Measurements from ENCODE around the gene ATP8B4.
A peak's percentile ranks its signal among the peaks of the same experiment; 100 is the strongest.

The ATP8B4 gene

DNA sequence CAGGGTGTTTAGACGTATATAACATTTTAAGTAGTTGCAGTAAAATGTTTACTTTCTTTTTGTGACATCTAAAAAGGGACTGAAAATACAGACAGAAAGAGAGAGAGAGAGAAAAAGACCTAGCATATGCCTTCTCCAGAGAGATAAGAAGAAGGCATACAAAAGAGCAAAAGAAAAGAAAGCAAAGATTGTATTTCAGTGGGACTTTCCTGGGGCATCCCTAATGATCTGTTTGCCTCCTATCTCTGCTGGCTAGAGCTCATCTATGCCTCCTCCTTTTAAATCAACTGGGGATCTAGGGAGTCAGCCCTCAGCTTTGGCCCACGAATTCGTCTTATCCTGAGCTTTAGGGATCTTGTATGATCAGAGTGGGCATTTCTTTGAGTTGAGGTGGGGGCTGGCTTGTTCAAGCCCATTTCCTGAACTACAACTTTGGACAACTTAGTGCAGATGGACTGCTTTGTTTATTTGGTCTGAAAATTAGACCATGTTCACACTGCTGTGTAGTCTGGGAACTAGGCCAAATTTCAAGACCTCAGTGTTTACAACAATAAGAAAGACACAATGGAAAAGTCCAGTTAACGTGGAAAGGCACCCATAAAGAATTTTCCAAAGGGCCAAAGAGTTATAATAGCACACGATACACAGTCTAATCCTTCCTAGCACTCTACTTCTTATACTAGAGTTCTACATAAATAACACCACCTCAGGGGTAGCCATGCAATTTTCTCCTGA is 61.0 kb downstream of the ATP8B4 start:
- no peak for DNase-seq (ENCODE audit: low read depth)
- H3K4me3 ChIP-seq (ENCODE audit: low read depth, low read length), result no peak overlapping the region
- TF ChIP-seq, protein P1, sequence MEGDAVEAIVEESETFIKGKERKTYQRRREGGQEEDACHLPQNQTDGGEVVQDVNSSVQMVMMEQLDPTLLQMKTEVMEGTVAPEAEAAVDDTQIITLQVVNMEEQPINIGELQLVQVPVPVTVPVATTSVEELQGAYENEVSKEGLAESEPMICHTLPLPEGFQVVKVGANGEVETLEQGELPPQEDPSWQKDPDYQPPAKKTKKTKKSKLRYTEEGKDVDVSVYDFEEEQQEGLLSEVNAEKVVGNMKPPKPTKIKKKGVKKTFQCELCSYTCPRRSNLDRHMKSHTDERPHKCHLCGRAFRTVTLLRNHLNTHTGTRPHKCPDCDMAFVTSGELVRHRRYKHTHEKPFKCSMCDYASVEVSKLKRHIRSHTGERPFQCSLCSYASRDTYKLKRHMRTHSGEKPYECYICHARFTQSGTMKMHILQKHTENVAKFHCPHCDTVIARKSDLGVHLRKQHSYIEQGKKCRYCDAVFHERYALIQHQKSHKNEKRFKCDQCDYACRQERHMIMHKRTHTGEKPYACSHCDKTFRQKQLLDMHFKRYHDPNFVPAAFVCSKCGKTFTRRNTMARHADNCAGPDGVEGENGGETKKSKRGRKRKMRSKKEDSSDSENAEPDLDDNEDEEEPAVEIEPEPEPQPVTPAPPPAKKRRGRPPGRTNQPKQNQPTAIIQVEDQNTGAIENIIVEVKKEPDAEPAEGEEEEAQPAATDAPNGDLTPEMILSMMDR (IDR thresholded peaks at IDR 0.05; ENCODE audit: insufficient read depth, low read depth, low read length, missing control alignments), result no peak

DNA sequence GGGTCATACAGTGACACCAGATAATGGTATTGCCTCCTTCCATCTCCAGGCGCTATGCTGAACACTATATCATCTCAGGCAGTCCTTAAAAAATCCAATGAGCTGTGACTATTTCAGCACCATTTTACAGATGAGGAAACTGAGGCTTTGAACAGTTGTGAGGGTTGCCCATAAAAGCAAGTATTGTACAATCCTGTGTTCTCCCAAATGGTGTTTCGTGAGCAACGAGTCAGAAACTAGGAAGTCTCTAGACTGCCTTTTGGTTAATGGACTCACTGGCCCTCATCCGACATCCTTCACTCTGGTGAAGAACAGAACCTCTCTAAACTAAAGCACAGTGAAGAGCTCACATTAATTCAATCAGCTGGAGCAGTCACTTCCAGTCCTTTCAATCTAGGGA is 61.8 kb downstream of the ATP8B4 start:
- H3K4me3 ChIP-seq (ENCODE audit: low read depth, low read length), result no peak overlapping the region
- no peak for DNase-seq (ENCODE audit: low read depth)
- TF ChIP-seq, protein P1 (IDR thresholded peaks at IDR 0.05; ENCODE audit: insufficient read depth, low read depth, low read length, missing control alignments), result no peak

DNA sequence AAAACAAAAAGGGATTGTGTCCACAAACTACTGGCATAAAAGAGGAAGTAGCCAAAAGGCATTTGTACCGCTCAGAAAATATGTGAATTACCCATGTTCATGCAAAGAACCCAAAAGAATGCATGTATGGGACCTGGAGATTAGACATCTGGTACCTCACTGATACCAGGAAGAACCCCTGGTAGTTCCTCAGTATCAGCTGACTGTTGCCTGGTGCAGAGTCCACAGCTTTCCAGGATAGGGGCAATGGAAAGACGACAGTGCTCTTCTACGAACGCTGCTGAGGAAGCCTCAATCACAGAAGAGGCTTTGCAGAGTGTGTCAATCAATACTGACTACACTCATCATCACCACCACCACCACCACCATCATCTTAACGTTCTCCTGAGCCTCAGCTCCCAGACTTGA is 63.3 kb downstream of the ATP8B4 start:
- TF ChIP-seq, protein P1 (IDR thresholded peaks at IDR 0.05; ENCODE audit: insufficient read depth, low read depth, low read length, missing control alignments), result no peak
- no peak for DNase-seq (ENCODE audit: low read depth)
- H3K4me3 ChIP-seq (ENCODE audit: low read depth, low read length), result no peak overlapping the region

DNA sequence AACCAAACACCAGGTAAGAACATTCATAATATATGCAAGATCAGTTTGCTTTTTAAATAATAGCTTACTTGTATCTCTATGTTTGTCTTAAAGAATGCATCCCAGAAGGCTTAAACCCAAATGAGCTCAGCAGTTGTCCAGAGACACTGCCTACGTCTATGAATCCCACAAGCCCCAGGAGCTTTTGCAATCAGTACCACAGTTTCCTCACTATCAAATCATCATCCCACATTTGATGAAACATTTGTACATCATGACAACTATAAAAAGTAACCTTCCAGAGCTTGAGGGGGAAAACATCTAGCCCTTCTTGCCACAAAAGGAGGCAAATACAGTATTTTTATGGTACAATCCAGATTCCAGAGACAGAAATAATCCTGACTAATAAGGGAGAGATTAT is 63.7 kb downstream of the ATP8B4 start:
- DNase-seq (ENCODE audit: low read depth), result no peak
- H3K4me3 ChIP-seq (ENCODE audit: low read depth, low read length), result no peak overlapping the region
- TF ChIP-seq, protein P1 (IDR thresholded peaks at IDR 0.05; ENCODE audit: insufficient read depth, low read depth, low read length, missing control alignments), result no peak

DNA sequence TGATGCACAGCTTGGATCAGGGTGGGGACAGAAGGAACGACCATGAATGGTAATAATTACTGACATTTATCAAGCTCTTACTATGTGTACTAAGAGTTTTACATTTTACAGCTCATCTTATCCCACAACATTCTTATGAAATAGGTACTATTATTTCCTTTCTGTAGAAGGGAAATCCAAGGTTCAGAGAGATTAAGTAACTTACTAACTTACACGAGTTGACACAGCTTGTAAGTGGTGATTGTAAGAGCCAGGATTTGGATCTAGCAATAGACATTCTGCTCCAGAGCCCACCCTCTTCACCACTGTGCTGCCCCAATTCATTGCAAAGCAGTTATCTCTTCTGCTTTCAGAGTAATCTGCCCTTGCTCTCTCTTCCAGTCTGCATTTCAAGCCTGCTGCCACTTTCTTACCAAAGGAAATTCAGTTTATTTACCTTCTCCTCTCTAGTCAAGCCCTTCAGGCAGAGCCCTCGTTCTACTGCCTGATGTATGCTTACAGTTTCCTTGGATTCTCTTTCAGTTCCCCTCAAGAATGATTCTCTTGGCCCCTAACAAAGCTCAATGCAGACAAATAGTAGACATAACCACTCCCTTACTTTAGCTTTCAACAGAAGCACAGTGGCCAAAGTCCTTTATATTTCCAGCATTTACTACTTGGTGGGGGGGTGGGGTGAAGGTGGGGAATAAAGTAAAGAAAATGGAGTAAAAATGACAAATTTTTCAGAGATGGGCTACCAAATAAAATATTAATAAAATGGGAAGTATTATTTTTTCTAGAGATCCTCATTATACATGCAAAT is 65.8 kb downstream of the ATP8B4 start:
- no peak for DNase-seq (ENCODE audit: low read depth)
- H3K4me3 ChIP-seq (ENCODE audit: low read depth, low read length), result no peak overlapping the region
- TF ChIP-seq, protein P1 (IDR thresholded peaks at IDR 0.05; ENCODE audit: insufficient read depth, low read depth, low read length, missing control alignments), result no peak

DNA sequence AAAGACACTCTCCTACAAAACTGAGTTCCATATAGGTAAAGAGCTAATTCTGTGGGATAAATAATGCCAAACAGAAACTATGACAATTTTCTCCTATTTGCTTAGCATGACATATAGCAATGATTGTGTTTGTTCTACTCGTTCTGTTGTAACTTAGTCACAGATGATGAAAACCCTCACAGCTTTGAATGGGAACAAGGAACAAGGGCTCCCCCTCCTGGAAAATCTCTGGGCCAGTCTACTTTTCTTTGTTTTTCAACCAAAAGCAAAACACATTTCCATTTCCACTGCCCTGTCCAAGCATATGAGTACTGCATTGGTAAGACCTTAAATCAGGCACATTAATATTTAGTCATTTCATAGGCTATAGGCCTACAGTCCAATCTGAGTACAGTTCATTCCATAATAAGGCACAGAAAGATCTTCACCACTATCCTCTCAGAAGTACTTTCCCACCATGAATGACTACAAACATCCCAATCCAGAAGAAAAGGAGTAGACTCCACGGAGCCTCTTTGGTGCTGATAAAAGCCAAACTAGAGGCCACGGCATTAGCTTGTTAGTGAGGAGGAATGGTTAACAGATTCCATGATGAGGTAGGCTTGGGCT is 67.1 kb downstream of the ATP8B4 start:
- TF ChIP-seq, protein P1 (IDR thresholded peaks at IDR 0.05; ENCODE audit: insufficient read depth, low read depth, low read length, missing control alignments), result peak; percentile 48
- H3K4me3 ChIP-seq (ENCODE audit: low read depth, low read length), result no peak overlapping the region
- DNase-seq (ENCODE audit: low read depth), result peak; percentile 43
